ENCODE measurements around the gene ZCWPW2.

The ZCWPW2 gene

GRCh38 chr3:28376424-28376823 lies 27.9 kb downstream of the ZCWPW2 start:
- DNase-seq (ENCODE audit: low spot score), result no peak

- no peak for DNase-seq (ENCODE audit: low spot score)
These were observed 37.5 kb downstream of the ZCWPW2 start for GRCh38 chr3:28386049-28386448.

GRCh38 chr3:28388978-28389377 lies 40.5 kb downstream of the ZCWPW2 start:
- no peak for DNase-seq (ENCODE audit: low spot score)

- no peak for DNase-seq (ENCODE audit: low spot score)
These were observed 50.7 kb downstream of the ZCWPW2 start for GRCh38 chr3:28399206-28399605.

- no peak for DNase-seq (ENCODE audit: low spot score)
These were observed 57.7 kb downstream of the ZCWPW2 start for GRCh38 chr3:28406241-28406640.

GRCh38 chr3:28449398-28449797 lies 100.9 kb downstream of the ZCWPW2 start:
- no peak for DNase-seq (ENCODE audit: low spot score)

GRCh38 chr3:28462866-28463265 lies 114.3 kb downstream of the ZCWPW2 start:
- DNase-seq (ENCODE audit: low spot score), result no peak

- DNase-seq (ENCODE audit: low spot score), result no peak
These were observed 118.9 kb downstream of the ZCWPW2 start for GRCh38 chr3:28467414-28467813.

GRCh38 chr3:28476194-28476593 lies 127.7 kb downstream of the ZCWPW2 start:
- DNase-seq (ENCODE audit: low spot score), result no peak

GRCh38 chr3:28476764-28477163 lies 128.2 kb downstream of the ZCWPW2 start:
- DNase-seq (ENCODE audit: low spot score), result no peak

GRCh38 chr3:28485164-28485563 lies 136.6 kb downstream of the ZCWPW2 start:
- no peak for DNase-seq (ENCODE audit: low spot score)

GRCh38 chr3:28495301-28495700 lies 146.8 kb downstream of the ZCWPW2 start:
- DNase-seq (ENCODE audit: low spot score), result no peak

- DNase-seq (ENCODE audit: low spot score), result no peak
These were observed 153.9 kb downstream of the ZCWPW2 start for GRCh38 chr3:28502397-28502937.

- DNase-seq (ENCODE audit: low spot score), result no peak
These were observed 156.5 kb downstream of the ZCWPW2 start for GRCh38 chr3:28504976-28505375.

GRCh38 chr3:28521663-28522062 lies 173.1 kb downstream of the ZCWPW2 start:
- DNase-seq (ENCODE audit: low spot score), result no peak

GRCh38 chr3:28542351-28542750 lies 193.8 kb downstream of the ZCWPW2 start:
- no peak for DNase-seq (ENCODE audit: low spot score)

GRCh38 chr3:28544236-28544635 lies 195.7 kb downstream of the ZCWPW2 start:
- DNase-seq (ENCODE audit: low spot score), result no peak

- DNase-seq (ENCODE audit: low spot score), result no peak
These were observed 196.3 kb downstream of the ZCWPW2 start for GRCh38 chr3:28544831-28545230.

- DNase-seq (ENCODE audit: low spot score), result no peak
These were observed 199.2 kb downstream of the ZCWPW2 start for GRCh38 chr3:28547677-28548076.

- DNase-seq (ENCODE audit: low spot score), result no peak
These were observed 204.7 kb downstream of the ZCWPW2 start for GRCh38 chr3:28553175-28553574.

GRCh38 chr3:28556195-28556594 lies 207.7 kb downstream of the ZCWPW2 start:
- DNase-seq (ENCODE audit: low spot score), result no peak

GRCh38 chr3:28564211-28564610 lies 215.7 kb downstream of the ZCWPW2 start:
- no peak for DNase-seq (ENCODE audit: low spot score)

GRCh38 chr3:28569357-28569756 lies 220.8 kb downstream of the ZCWPW2 start:
- DNase-seq (ENCODE audit: low spot score), result no peak

GRCh38 chr3:28574036-28574435 lies 225.5 kb downstream of the ZCWPW2 start:
- no peak for DNase-seq (ENCODE audit: low spot score)
